Measurements from ENCODE around the gene ULK4. TPM values are rescaled to one million over a fixed set of nuclear protein-coding genes. Genes with fewer than 3 reads are reported as not detected.
A peak's percentile ranks its signal among the peaks of the same experiment; 100 is the strongest.

The ULK4 gene
- polyA plus RNA-seq, 1 of the 3 experiments (the other 2 are of a cell fraction): 6.2 TPM

- TF ChIP-seq SMC3 (IDR thresholded peaks at IDR 0.05; ENCODE audit: low read depth, low read length) (no peak), ELF1 (IDR thresholded peaks at IDR 0.05) (no peak), EP300 (IDR thresholded peaks at IDR 0.05; ENCODE audit: borderline replicate concordance in 1 of 2, low read depth in 1 of 2, low read length in 1 of 2) (no peak; a peak in 1 of 4 replicates), FOSL2 (IDR thresholded peaks at IDR 0.05; ENCODE audit: borderline replicate concordance, low read depth) (peak; percentile 49; the same call in 1 of the 2 replicates)
- TF ChIP-seq, protein P1, sequence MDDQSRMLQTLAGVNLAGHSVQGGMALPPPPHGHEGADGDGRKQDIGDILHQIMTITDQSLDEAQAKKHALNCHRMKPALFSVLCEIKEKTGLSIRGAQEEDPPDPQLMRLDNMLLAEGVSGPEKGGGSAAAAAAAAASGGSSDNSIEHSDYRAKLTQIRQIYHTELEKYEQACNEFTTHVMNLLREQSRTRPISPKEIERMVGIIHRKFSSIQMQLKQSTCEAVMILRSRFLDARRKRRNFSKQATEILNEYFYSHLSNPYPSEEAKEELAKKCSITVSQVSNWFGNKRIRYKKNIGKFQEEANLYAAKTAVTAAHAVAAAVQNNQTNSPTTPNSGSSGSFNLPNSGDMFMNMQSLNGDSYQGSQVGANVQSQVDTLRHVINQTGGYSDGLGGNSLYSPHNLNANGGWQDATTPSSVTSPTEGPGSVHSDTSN (IDR thresholded peaks at IDR 0.05): peak; percentile 32; the same call in 1 of the 2 replicates
- TF ChIP-seq, protein P2, sequence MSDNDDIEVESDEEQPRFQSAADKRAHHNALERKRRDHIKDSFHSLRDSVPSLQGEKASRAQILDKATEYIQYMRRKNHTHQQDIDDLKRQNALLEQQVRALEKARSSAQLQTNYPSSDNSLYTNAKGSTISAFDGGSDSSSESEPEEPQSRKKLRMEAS (IDR thresholded peaks at IDR 0.05; ENCODE audit: low read depth): no peak
- TF ChIP-seq, protein P3, sequence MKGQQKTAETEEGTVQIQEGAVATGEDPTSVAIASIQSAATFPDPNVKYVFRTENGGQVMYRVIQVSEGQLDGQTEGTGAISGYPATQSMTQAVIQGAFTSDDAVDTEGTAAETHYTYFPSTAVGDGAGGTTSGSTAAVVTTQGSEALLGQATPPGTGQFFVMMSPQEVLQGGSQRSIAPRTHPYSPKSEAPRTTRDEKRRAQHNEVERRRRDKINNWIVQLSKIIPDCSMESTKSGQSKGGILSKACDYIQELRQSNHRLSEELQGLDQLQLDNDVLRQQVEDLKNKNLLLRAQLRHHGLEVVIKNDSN (IDR thresholded peaks at IDR 0.05; ENCODE audit: borderline replicate concordance, low read depth): peak; percentile 53; the same call in 1 of the 2 replicates
These were observed 696.1 kb downstream of the ULK4 start (continued) for GRCh38 chr3:41265823-41266273.

- no peaks in the 10 kb centered on the region for H3K36me3 ChIP-seq (replicated peaks in 1 of 2; ENCODE audit: control insufficient read depth in 1 of 2, insufficient read depth in 2 of 2, low read length in 1 of 2)
- WGBS (ENCODE audit: low lambda C conversion rate): 80% methylated on average over 5 of the region's 11 CpGs
- peaks cover 11% of the 10 kb centered on the region for H3F3A ChIP-seq (replicated peaks; ENCODE audit: insufficient read depth)
- CTCF ChIA-PET: no interaction called here
- DNase-seq: no peak
- H3K79me2 ChIP-seq (ENCODE audit: insufficient read depth): no peaks in the 10 kb centered on the region
- no peak overlapping the region for H3K9ac ChIP-seq
- H3K4me1 ChIP-seq (ENCODE audit: control insufficient read depth in 1 of 2, insufficient read depth in 2 of 2, low read depth in 1 of 2, low read length in 1 of 2): peaks cover 9 to 11% of the 10 kb centered on the region in 2 experiments; a peak in 3 of 4 replicates
- no peaks in the 10 kb centered on the region for H4K20me1 ChIP-seq (ENCODE audit: insufficient read depth)
- no peak overlapping the region for H3K4me2 ChIP-seq
- H3K4me3 ChIP-seq (ENCODE audit: low read depth in 2 of 2, low read length in 1 of 2): no peak overlapping the region
- TF ChIP-seq RCOR1 (IDR thresholded peaks at IDR 0.05; ENCODE audit: low read length) (no peak), NFIC (IDR thresholded peaks at IDR 0.05; ENCODE audit: borderline replicate concordance) (no peak), FOXM1 (IDR thresholded peaks at IDR 0.05; ENCODE audit: low read depth) (no peak), NRF1 (IDR thresholded peaks at IDR 0.05; ENCODE audit: low read depth, low read length) (no peak), MEF2A (IDR thresholded peaks at IDR 0.05; ENCODE audit: borderline replicate concordance, low read depth) (no peak), POLR2AphosphoS5 (IDR thresholded peaks at IDR 0.05; ENCODE audit: low read depth, low read length) (no peak), SMC3 (IDR thresholded peaks at IDR 0.05; ENCODE audit: low read depth, low read length) (no peak), EP300 (IDR thresholded peaks at IDR 0.05; ENCODE audit: borderline replicate concordance in 1 of 2, low read depth in 1 of 2, low read length in 1 of 2) (no peak)
- POLR2A ChIA-PET: no interaction called here
- no peak overlapping the region for H2AFZ ChIP-seq (ENCODE audit: low read depth)
- H3K9me2 ChIP-seq: no peaks in the 10 kb centered on the region
- H3K27me3 ChIP-seq (ENCODE audit: insufficient read depth): no peaks in the 10 kb centered on the region
- peak overlapping the region in 1 of 2 experiments; percentile 58; a peak in 1 of 4 replicates for H3K27ac ChIP-seq (ENCODE audit: low read depth in 2 of 2, low read length in 1 of 2)
- no peaks in the 10 kb centered on the region for H3K9me3 ChIP-seq
These were observed 696.8 kb downstream of the ULK4 start for GRCh38 chr3:41265011-41265545.

DNA sequence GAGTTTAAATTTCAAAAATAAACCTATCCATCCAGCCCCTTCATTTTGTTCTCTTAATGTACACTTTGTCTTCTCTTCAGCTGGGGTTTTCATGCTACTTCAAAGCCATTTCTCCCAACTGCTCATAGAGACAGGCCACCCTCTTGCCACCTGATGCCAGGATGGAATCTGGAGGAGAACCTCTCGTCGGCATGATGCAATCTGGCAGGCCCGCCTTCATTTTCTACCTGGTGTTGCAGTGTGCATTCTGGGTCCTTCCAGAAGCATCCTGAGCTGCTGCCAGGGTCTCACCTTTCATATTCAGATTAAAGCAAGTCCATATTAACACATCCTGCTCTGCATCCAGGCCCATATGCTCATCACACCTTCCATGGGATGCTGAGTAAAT is 701.8 kb downstream of the ULK4 start:
- Histone ChIP-seq H3K79me2 (ENCODE audit: insufficient read depth) (no peaks in the 10 kb centered on the region), H3K27me3 (ENCODE audit: insufficient read depth) (no peaks in the 10 kb centered on the region), H3K36me3 (replicated peaks in 1 of 2; ENCODE audit: control insufficient read depth in 1 of 2, insufficient read depth in 2 of 2, low read length in 1 of 2) (no peaks in the 10 kb centered on the region), H3F3A (replicated peaks; ENCODE audit: insufficient read depth) (no peaks in the 10 kb centered on the region), H3K4me2 (no peak overlapping the region), H3K27ac (ENCODE audit: low read depth in 2 of 2, low read length in 1 of 2) (no peak overlapping the region), H3K4me3 (ENCODE audit: low read depth in 2 of 2, low read length in 1 of 2) (no peak overlapping the region), H3K9me3 (no peaks in the 10 kb centered on the region), H3K4me1 (ENCODE audit: control insufficient read depth in 1 of 2, insufficient read depth in 2 of 2, low read depth in 1 of 2, low read length in 1 of 2) (peaks cover 0 to 7% of the 10 kb centered on the region in 2 experiments; a peak in 1 of 4 replicates), H3K9ac (no peak overlapping the region), H2AFZ (ENCODE audit: low read depth) (no peak overlapping the region), H4K20me1 (ENCODE audit: insufficient read depth) (no peaks in the 10 kb centered on the region), H3K9me2 (no peaks in the 10 kb centered on the region)
- ChIA-PET CTCF (no interaction called here), POLR2A (no interaction called here)
- no peak for DNase-seq
- TF ChIP-seq, protein P1 (IDR thresholded peaks at IDR 0.05): no peak
- TF ChIP-seq RAD21 (IDR thresholded peaks at IDR 0.05; ENCODE audit: low read length): no peak
- no peak for TF ChIP-seq EZH2phosphoT487 (IDR thresholded peaks at IDR 0.05; ENCODE audit: borderline replicate concordance, low read depth)
- TF ChIP-seq RFX5 (IDR thresholded peaks at IDR 0.05; ENCODE audit: low read length): no peak
- TF ChIP-seq TAF1 (IDR thresholded peaks at IDR 0.05; ENCODE audit: borderline replicate concordance, low read depth, low read length): no peak
- TF ChIP-seq, protein P4, sequence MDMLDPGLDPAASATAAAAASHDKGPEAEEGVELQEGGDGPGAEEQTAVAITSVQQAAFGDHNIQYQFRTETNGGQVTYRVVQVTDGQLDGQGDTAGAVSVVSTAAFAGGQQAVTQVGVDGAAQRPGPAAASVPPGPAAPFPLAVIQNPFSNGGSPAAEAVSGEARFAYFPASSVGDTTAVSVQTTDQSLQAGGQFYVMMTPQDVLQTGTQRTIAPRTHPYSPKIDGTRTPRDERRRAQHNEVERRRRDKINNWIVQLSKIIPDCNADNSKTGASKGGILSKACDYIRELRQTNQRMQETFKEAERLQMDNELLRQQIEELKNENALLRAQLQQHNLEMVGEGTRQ (IDR thresholded peaks at IDR 0.05; ENCODE audit: borderline replicate concordance, low read depth, low read length): no peak
- no peak for TF ChIP-seq EP300 (IDR thresholded peaks at IDR 0.05; ENCODE audit: borderline replicate concordance in 1 of 2, low read depth in 1 of 2, low read length in 1 of 2)
- TF ChIP-seq, protein P3 (IDR thresholded peaks at IDR 0.05; ENCODE audit: borderline replicate concordance, low read depth): no peak
- 90% methylated on average over 3 of the region's 3 CpGs for WGBS (ENCODE audit: low lambda C conversion rate)
